Femur (tissue), 1 donor: ENCODE results near the gene AGAP6.
"Not testable (repeated sequence)": the region's sequence is repeated elsewhere in the genome, so short reads cannot be mapped to it uniquely, and the experiment has no call there.

Source experiments
- DNase-seq: peaks from one replicate; pipeline ENCODE4 v3.0.0-alpha.2; 2017

The AGAP6 gene

DNA sequence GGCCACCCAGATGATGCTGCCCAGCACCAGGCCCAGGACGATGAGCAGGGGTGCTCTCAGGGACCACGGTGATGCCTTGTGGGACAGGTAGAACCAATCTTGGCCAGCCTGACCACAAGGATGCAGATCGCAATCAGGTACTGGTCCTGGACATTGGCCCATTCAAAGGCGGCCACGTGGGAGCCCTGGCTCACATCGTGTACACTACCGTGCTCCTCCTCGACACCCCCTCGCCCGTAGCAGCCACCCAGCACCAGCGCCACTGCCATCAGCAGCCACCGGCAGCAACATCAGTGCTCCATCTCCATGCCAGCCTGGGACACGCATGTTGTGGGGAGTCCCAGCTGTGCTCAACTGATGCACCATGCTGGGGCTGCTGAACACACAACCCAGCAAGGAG is 39.0 kb downstream of the AGAP6 start:
- DNase-seq: no peak

DNA sequence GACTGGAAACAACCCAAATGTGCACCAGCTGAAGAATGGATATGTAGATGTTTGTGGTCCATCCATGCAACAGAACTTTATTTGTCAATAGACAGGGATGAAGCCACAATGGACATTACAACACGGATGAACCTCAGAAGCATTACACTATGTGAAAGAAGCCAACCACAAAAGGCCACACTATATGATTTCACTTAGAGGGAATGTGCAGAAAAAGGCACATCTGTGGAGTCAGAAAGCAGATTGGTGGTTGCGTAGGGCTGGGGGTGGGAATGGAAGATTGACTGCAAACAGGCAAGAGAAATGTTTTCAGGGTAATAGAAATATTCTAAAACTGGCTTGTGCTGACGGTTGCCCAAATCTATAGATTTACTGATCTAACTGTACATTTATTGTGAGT is 45.3 kb downstream of the AGAP6 start:
- no peak for DNase-seq

DNA sequence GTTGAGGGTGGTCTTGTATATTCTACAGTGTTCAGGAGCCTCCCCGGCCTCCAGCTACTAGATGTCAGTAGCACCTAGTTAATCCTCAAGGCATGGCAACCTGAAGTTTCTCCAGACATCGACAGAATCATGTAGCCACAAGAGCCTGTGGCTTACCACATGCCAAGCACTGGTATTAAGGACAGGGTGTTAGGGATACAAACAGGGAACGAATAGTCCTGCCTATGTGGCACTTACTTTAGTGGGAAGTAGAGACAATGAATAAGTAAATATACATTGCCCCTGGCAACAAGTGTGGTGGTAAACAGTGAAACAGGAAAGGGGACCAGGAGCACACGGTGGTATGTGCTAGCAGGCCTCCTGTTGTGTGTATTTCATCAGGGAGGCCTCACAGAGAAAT is 47.1 kb downstream of the AGAP6 start:
- not testable (repeated sequence) for DNase-seq

DNA sequence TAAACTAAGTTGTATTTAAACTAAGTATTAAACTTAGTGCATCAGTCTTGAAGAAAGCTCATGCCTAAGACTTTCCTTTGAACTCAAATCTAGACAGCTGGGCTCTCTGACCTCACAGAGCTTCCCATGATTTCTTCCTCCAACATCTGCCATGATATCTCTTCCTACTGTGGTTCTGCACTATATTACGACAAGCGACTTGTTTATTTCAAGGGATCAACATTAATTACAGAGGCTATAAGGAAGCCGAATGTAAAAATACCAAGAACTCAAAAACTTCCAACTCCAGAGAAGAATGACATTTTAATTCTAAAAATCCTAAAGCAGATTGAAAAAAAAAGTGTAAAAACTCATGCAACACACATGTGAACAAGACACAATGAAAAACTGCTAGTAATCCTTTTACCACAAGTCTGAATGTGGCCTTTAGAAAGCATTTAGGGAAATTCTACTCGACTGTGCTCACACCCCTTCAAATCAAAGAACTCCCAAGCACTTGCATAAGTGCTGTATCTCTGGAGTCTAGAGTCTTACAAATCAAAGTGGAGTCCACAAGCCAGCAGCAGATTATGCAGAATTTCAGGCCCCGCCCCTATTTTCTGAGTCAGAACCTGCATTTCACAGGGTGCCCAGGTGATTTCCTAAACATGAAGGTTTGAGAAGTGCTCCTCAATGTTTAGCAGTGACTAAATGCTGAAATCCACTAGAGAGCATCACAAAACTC is 56.9 kb downstream of the AGAP6 start:
- no peak for DNase-seq

DNA sequence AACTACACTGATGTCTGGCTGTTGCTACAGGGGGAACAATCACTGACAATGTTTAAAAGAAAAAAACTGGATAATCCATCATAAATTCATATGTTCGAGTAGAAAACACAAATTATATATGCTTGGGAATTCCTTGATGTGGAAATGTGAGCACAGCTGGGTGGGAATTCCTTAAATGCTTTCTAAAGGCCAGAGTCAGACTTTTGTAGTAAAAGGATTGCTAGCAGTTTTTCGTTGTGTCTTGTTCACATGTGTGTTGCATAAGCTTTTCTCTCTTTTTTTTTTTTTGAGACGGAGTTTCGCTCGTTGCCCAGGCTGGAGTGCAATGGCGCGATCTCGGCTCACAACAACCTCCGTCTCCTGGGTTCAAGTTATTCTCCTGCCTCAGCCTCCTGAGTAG is 58.3 kb downstream of the AGAP6 start:
- DNase-seq: not testable (repeated sequence)

DNA sequence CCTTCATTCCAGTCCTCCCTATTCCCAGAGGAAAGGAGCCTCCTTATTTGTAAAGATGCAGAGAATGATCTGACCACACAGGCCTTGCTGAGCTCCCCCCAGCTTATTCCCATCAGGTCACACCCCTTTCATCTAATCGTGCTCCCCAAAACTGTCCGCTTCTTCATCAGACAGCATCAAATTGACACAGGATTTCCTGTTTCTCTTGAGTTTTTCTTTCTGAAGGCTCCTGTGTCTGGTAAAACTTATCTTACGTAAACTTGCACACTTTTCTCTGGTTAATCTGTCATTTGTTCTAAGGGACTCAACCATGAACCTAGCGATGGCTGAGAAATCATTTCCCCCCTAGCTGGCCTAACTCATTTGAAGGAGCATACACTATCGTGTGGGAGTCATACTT is 59.4 kb downstream of the AGAP6 start:
- not testable (repeated sequence) for DNase-seq

DNA sequence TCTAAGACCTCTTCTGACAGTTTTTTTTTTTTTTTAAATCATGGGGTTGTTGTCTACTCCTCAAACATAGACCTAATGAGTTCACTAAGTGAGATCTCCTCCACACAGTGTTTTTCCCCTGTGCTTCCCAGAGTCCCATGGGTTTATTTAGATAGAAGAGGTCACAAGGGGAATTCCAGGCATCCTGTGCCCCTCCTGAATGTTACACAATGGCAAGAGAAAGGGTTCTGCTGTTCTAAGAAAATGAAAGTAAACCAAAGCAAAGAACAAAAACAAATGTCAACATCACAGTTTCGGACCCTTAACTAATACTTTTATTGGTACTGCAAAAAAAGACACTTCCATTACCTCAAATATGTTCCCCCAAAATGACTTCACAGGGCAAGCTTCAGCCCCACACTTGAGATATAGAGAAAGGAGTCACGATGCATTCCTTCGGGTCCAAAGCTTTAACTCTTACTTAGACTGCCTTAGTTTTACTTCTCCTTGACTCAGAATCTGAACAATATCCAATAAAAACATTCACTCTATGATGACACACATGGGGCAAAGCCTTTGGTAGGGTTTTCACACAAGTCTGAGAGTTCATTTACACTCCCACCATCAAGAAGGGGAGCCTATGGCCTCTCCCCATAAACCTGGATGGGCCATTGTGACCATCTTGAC is 63.9 kb downstream of the AGAP6 start:
- not testable (repeated sequence) for DNase-seq

DNA sequence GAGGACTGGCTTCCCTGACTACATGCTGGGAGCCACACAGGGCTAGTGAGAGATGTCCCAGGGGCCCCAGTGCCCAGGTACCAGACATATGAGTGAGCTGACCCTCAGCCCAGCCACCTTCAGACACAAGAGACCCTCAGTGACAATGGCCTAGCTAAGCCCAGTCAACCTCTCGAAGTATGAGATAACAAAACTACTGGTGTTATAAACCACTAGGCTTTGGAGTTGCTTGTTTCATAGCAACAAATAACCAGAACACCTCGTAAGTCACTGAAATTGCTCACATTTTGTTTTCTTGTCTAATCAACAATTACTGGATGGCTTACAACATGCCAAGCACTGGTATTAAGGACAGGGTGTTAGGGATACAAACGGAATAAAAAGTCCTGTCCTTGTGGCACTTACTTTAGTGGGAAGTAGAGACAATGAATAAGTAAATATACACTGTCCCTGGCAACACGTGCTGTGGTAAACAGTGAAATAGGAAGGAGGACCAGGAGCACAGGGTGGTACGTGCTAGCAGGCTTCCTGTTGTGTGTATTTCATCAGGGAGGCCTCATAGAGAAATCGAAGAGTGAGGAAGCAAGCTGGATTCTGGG is 64.7 kb downstream of the AGAP6 start:
- not testable (repeated sequence) for DNase-seq

DNA sequence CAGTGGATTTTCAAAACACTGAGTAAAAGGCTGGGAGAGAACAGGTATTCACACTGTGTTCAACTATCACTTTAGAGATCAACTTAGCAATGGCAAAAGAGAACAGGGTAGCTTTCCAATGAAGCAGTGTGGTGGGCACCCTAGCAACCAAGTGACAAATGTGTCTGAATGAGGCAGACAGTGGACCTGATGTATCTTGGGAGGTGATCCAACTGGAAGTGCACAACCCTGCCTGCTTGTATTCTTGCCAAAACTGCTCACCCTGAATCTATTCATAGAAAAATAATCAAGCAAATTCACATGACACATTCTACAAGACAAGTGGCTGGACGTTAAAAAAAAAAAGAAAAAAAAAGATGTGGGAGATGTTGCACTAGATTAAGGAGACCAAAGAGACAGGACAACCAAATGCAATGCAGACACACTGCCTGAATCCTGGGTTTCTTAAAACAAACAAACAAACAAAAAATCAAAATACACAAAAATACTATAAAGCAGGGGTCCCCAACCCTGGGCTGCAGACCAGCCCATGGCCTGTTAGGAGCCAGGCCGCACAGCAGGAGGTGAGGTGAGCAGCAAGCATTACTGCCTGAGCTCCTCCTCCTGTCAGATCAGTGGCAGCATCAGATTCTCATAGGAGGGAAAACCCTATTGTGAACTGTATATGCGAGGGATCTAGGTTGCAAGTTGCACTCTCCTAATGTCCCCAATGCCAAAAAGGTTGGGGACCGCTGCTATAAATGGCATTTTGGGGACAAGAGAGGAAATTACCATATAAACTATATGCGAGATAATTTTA is 67.5 kb downstream of the AGAP6 start:
- not testable (repeated sequence) for DNase-seq

DNA sequence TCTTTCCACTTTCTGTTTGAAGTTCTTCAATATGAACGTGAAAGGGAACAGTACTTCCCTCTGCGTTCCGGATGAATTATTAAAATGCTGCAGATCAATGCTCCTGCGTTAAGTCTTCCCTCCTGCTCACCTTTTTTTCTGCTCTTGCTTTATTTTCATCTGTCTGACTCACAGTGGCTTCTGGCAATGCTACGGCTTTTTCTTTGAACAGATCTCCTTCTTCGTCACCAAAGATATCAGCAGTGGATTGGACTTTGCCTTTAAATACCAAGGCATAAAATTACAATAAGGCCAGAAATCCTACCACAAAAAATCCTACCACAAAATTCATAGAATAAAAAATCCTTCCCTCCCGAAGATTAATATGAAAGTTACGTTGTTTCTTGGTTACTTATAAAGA is 68.4 kb downstream of the AGAP6 start:
- not testable (repeated sequence) for DNase-seq

DNA sequence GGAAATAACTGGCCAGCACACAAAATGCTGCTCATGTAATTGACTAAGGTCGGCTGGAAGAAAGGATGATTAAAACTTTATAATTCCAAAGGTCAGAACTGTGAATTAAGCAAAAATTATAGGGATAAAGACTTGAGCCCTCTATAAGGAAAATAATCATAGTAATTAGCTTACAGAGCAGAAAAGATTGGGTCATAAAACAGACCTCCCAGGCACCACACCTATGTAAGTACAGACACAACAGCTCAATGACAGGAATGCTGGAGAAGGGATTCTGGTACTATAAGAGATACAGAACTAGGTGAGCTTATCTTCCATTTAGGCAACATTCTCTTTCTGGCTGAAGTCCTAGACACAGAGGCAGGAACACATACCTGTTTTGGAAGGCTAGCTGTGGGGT is 70.5 kb downstream of the AGAP6 start:
- DNase-seq: not testable (repeated sequence)

DNA sequence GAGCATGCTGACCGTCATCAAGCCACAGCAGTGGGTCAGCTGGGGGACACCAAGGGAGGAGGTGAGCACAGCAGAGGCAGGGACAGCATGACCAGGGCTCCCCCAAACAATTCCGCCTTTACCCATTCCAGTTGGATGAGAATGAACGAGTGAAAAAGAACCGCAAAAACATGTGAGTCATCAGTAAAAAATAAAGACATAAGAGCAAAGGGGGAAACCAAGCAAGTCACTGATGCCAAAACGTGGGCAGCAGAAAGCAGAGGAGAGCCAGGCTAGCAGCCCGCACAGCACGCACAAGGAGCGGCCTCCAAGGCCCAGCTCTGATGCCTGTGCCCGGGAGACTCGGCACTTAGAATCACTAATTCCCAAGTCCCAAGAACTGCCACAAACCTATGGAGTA is 71.7 kb downstream of the AGAP6 start:
- not testable (repeated sequence) for DNase-seq
